DOHH2 (cell line): ENCODE measurements around the gene TRIL.

ENCODE experiments used
- EZH2phosphoT487 ChIP-seq: fragments of 200-600 bp; sonication (generic); IDR thresholded peaks from 2 replicates; pipeline ENCODE4 v1.6.1; 2017; ENCODE audit warnings: borderline replicate concordance, mild to moderate bottlenecking, antibody characterized with exemption, low read length, moderate library complexity, mixed read lengths
- TF ChIP-seq, protein P1 (sequence below): fragments of 200-600 bp; sonication (generic); IDR thresholded peaks from one replicate; pipeline ENCODE4 v1.5.1; 2014; ENCODE audit warnings: antibody characterized with exemption, mild to moderate bottlenecking, low read depth, low read length; ENCODE audit not compliant: poor library complexity, severe bottlenecking

GRCh38 chr7:29000717-29001076 lies 42.6 kb upstream of the TRIL start:
- TF ChIP-seq, protein P1, sequence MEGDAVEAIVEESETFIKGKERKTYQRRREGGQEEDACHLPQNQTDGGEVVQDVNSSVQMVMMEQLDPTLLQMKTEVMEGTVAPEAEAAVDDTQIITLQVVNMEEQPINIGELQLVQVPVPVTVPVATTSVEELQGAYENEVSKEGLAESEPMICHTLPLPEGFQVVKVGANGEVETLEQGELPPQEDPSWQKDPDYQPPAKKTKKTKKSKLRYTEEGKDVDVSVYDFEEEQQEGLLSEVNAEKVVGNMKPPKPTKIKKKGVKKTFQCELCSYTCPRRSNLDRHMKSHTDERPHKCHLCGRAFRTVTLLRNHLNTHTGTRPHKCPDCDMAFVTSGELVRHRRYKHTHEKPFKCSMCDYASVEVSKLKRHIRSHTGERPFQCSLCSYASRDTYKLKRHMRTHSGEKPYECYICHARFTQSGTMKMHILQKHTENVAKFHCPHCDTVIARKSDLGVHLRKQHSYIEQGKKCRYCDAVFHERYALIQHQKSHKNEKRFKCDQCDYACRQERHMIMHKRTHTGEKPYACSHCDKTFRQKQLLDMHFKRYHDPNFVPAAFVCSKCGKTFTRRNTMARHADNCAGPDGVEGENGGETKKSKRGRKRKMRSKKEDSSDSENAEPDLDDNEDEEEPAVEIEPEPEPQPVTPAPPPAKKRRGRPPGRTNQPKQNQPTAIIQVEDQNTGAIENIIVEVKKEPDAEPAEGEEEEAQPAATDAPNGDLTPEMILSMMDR, result no peak
- TF ChIP-seq EZH2phosphoT487, result no peak
